Measurements from ENCODE around the gene P2RX1.

The P2RX1 gene

GRCh38 chr17:3962217-3962964 is 46.1 kb upstream of the P2RX1 start:
- Histone ChIP-seq H3K27ac (peak overlapping the region; percentile 13 to 54), H3K4me3 (peak overlapping the region; percentile 77)
- no peak for DNase-seq (ENCODE audit: low spot score)
- TF ChIP-seq CTCF (IDR thresholded peaks at IDR 0.05) = no peak

- Histone ChIP-seq H3K27ac (no peak overlapping the region), H3K4me3 (no peak overlapping the region)
- no peak for TF ChIP-seq CTCF (IDR thresholded peaks at IDR 0.05)
- DNase-seq (ENCODE audit: low spot score) = no peak
These were observed 45.3 kb upstream of the P2RX1 start for GRCh38 chr17:3961564-3962047.

GRCh38 chr17:3960764-3961163 is 44.5 kb upstream of the P2RX1 start:
- TF ChIP-seq CTCF (IDR thresholded peaks at IDR 0.05) = no peak
- no peak for DNase-seq (ENCODE audit: low spot score)
- H3K4me3 ChIP-seq = no peak overlapping the region
- no peak overlapping the region for H3K27ac ChIP-seq

GRCh38 chr17:3959921-3960601 is 43.8 kb upstream of the P2RX1 start:
- TF ChIP-seq CTCF (IDR thresholded peaks at IDR 0.05) = no peak
- no peak overlapping the region for H3K4me3 ChIP-seq
- DNase-seq (ENCODE audit: low spot score) = no peak
- H3K27ac ChIP-seq = peak overlapping the region in 1 of 2 donors; percentile 5

- Histone ChIP-seq H3K4me3 (no peak overlapping the region), H3K27ac (peak overlapping the region in 1 of 2 donors; percentile 16)
- DNase-seq (ENCODE audit: low spot score) = no peak
- TF ChIP-seq CTCF (IDR thresholded peaks at IDR 0.05) = no peak
These were observed 43.1 kb upstream of the P2RX1 start for GRCh38 chr17:3959295-3959899.

- no peak for TF ChIP-seq CTCF (IDR thresholded peaks at IDR 0.05)
- H3K27ac ChIP-seq = no peak overlapping the region
- no peak for DNase-seq (ENCODE audit: low spot score)
These were observed 41.7 kb upstream of the P2RX1 start for GRCh38 chr17:3957735-3958599.

More at GRCh38 chr17:3957735-3958599, 41.7 kb upstream of the P2RX1 start:
- no peak overlapping the region for H3K4me3 ChIP-seq
